AML-193 (cell line): ENCODE data around the gene EIF2S3.
"Not testable (repeated sequence)": the region's sequence is repeated elsewhere in the genome, so short reads cannot be mapped to it uniquely, and the experiment has no call there.

Experiments
- DNase-seq, 2 experiments: peaks; one replicate each; lab custom pipeline; 2025; lab: John Stamatoyannopoulos, UW

Gene EIF2S3

DNA sequence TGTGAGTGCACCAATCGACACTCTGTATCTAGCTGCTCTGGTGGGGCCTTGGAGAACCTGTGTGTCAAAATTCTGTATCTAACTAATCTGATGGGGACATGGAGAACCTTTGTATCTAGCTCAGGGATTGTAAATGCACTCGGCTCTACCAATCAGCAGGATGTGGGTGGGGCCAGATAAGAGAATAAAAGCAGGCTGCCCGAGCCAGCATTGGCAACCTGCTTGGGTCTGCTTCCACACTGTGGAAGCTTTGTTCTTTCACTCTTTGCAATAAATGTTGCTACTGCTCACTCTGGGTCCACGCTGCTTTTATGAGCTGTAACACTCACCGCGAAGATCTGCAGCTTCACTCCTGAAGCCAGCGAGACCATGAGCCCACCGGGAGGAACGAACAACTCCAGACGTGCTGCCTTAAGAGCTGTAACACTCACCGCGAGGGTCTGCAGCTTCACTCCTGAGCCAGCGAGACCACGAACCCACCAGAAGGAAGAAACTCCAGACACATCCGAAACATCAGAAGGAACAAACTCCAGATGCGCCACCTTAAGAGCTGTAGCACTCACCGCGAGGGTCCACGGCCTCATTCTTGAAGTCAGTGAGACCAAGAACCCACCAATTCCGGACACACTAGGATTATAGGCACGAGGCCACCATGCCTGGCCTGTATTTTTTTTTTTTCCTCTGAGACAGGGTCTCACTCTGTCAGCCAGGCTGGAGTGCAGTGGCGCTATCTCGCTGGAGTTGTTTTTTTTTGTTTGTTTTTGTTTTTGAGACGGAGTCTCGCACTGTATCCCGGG, 4.0 kb upstream of the EIF2S3 start:
- DNase-seq, result not testable (repeated sequence)

DNA sequence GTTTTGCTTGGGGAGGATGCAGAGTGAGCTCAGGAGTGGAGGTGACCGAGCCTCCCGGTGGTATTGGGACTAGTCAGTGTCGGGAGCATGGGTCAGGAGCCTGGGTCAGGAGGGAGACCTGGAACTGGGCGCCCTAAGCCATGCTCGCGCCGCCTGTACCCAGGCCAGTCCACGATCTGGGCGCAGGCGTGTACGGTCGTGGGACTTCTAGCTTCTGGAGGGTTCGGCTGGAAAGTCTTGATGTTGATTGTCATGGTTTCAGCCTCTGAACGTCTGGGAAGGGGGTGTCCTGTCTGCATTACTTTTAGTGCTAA, 244 bp downstream of the EIF2S3 start:
- DNase-seq, result no peak

- DNase-seq, result no peak
Observed at GRCh38 chrX:24063488-24063887, 8.7 kb downstream of the EIF2S3 start.

DNA sequence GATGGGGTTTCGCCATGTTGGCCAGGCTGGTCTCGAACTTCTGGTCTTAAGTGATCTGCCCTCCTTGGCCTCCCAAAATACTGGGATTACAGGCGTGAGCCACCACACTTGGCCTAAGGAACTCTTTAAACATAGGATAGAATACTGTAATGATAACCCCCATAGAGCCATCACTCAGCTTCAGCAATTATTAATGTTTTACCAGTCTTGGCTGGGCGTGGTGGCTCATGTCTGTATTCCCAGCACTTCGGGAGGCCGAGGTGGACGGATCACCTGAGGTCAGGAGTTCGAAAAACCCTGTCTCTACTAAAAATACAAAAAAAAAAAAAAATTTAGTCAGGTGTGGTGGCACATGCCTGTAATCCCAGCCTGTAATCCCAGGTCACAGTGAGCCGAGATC, 15.1 kb downstream of the EIF2S3 start:
- DNase-seq, result no peak

DNA sequence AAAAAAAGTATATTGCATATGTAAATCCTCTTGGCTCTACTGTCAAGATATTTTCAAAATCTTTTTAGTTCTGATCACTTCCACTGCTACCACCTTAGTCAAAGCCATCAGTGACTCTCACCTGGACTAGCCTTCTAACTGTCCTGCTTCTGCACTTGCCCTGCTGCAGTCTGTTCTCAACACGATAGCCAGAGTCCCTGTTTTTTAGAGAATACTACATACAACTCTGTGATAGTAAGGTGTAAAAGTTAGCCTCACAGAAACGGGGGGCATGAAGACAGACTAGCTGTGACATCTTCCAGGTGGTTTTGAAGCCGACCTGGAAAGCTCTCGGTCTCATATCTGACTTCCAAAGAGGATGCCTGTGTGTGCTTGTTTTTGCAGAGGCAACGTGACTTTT, 24.7 kb downstream of the EIF2S3 start:
- no peak for DNase-seq

DNA sequence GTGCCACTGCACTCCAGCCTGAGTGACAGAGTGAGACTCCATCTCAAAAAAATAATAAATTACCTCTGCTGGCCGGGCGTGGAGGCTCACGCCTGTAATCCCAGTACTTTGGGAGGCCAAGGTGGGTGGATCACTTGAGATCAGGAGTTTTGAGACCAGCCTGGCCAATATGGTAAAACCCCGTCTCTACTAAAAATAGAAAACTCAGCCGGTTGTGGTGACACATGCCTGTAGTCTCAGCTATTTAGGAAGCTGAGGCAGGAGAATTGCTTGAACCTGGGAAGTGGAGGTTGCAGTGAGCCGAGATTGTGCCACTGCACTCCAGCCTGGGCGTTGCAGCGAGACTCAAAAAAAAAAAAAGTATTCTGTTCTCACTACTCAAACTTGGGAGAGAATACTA, 25.5 kb downstream of the EIF2S3 start:
- not testable (repeated sequence) for DNase-seq

DNA sequence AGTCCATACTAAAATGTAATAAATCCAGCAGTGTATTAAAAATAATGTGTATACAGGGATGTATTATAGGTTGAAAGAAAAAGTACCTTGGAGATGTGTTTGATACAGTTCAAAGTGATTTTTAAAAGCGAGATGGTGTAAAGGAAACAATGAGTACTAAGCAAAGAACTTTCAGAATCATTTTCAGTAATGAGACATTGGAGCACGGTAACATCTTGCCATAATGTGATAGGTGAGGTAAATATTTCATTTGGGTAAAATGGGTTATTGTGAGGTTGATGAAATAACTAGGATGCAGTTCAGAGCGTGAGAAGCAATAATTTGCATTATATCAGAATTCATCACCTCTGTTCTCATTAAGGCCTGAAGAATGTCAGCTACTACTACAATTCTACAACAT, 25.9 kb downstream of the EIF2S3 start:
- no peak for DNase-seq

DNA sequence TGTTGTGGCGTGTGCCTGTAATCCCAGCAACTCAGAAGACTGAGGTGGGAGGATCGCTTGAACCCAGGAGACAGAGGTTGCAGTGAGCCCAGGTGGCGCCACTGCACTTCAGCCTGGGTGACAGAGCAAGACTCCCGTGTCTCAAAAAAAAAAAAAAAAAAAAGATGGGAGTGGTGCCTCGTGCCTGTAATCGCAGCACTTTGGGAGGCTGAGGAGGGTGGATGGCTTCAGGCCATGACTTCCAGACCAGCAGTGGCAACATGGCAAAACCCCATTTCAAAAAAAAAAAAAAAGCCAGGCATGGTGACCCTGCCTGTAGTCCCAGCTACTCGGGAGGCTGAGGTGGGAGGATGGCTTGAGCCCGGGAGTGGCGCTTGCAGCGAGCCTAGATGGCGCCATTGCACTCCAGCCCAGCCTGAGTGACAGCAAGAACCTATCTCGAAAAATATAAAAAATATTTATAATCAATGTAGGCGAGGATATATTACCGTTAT, 27.0 kb downstream of the EIF2S3 start:
- peak in 1 of 2 experiments; percentile 24 for DNase-seq

GRCh38 chrX:24082447-24082846, 27.7 kb downstream of the EIF2S3 start:
- no peak for DNase-seq

DNA sequence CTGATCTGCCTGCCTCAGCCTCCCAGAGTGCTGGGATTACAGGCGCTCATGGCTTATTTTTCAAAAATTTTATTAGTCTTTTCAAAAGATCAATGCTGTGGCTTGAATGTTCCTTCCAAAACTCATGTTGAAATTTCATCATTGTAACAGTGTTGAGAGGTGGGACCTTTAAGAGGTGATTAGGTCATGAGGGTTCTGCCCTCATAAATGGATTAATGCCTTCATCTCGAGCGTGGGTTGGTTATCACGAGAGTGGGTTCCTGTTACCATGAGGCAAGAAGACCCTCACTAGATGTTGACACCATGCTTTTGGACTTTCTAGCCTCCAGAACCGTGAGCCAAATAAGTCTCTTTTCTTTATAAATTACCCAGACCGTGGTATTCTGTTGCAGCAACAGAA, 30.3 kb downstream of the EIF2S3 start:
- DNase-seq, result no peak

- DNase-seq, result no peak
Observed at GRCh38 chrX:24090300-24091200, 35.8 kb downstream of the EIF2S3 start.

DNA sequence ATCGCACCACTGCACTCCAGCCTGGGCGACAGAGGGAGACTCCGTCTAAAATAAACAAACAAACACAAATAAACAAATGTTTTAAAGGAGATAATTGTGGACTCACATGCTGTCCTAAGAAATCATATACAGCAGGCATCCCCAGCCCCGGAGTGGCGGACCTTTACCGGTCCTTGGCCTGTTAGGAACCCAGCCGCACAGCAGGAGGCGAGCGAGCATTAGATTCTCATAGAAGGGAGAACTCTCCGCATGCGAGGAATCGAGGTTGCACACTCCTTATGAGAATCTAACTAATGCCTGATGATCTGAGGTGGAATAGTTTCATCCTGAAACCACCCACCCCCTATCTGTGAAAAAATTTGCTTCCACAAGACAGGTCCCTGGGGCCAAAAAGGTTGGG, 39.0 kb downstream of the EIF2S3 start:
- no peak for DNase-seq

DNA sequence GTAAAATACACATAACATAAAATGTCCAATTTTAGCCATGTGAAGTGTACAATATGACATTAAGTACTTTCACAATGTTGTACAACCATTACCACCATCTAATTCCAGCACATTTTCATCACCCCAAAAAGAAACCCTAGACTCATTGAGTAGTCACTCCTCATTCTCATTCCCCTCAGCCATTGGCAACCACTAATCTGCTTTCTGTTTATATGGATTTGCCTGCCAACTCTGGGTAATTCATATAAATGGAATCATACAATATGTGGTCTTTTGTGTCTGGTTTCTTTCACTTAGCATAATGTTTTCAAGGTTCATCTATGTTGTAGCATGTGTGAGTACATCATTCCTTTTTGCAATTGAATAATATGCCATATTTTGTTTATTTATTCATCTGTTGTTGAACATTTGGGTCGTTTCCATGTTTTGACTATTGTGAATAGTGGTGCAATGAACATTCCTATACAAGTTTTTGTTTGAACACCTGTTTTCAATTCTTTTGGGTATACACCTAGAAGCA, 43.0 kb downstream of the EIF2S3 start:
- DNase-seq, result no peak

- DNase-seq, result no peak
Observed at GRCh38 chrX:24098932-24099331, 44.2 kb downstream of the EIF2S3 start.

DNA sequence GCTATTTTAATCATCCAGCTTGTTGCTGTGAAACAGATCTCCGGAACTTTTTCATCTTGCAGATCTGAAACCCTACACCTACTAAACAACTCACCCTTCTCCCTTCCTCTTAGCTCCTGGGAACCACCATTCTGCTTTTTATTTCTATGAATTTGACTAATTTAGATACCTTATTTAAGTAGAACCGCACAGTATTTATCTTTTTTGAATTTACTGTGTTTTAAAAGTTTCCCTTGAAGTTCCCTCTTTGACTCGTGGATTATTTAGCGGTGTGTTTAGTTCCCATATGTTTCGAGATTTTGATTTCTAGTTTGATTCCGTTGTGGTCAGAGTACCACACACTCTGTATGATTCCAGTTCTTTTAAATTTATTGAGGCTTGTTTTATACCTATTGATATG, 44.6 kb downstream of the EIF2S3 start:
- DNase-seq, result no peak

- no peak for DNase-seq
Observed at GRCh38 chrX:24100713-24101112, 46.0 kb downstream of the EIF2S3 start.

DNA sequence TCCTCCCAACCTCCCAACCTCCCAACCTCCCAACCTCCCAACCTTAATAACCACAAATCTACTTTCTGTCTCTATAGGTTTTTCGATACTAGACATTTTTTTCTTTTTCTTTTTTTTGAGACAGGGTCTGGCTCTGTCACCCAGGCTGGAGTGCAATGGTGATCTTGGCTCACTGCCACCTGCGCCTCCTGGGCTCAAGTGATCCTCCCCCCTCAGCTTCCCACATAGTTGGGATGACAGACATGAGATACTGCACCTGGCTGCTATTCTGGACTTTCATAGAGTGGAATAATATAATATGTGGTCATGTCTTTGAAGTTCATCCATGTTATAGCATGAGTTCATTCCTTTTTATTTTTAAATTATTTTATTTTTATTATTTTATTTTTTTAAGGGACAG, 55.3 kb downstream of the EIF2S3 start:
- no peak for DNase-seq

GRCh38 chrX:24113181-24113580, 58.4 kb downstream of the EIF2S3 start:
- no peak for DNase-seq

GRCh38 chrX:24117258-24117657, 62.5 kb downstream of the EIF2S3 start:
- DNase-seq, result no peak

DNA sequence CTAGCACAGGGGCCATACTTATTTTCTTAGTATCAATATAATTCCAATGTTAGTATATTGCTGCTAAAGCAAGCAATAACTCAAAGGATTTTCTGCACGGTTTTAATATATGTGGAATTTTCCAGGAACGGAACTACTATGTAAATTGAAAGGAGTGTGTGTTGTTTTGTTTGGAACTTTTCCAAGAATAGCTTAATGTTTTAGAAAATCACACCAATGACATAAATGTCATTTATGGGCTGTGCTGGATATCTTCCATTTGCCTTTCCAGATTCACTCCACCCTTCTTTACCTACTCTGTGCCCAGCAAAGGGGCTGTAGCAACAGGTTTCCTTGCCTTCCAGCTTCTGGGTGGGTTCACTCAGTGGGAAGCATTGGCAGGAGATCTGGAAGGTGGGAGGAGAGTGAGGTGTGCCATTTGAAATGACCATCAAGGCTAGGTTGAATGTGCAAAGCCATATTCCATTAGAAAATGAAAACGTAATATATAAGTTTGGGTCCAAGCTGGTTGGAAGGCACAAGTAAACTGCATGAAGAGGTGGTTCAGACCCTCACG, 69.6 kb downstream of the EIF2S3 start:
- DNase-seq, result no peak

- no peak for DNase-seq
Observed at GRCh38 chrX:24125028-24125612, 70.4 kb downstream of the EIF2S3 start.
